AG09319 (cell line): ENCODE results near the gene EXTL1.

Source experiments
- DNase-seq: peaks from one replicate; pipeline ENCODE4 v3.0.0-alpha.2; 2010; ENCODE audit warnings: low read depth; ENCODE audit errors: extremely low read depth
- CTCF ChIP-seq: IDR thresholded peaks from 2 replicates; pipeline ENCODE4 v1.5.1; 2011; ENCODE audit warnings: low read depth, mild to moderate bottlenecking, inconsistent platforms, low read length, moderate library complexity

The EXTL1 gene

GRCh38 chr1:26003262-26003661 lies 18.3 kb upstream of the EXTL1 start:
- DNase-seq = no peak
- TF ChIP-seq CTCF = no peak

- TF ChIP-seq CTCF = no peak
- no peak for DNase-seq
Measured at GRCh38 chr1:26003756-26004155, 17.8 kb upstream of the EXTL1 start.

GRCh38 chr1:26005434-26006105 lies 16.0 kb upstream of the EXTL1 start:
- DNase-seq = no peak
- TF ChIP-seq CTCF = no peak

- TF ChIP-seq CTCF = no peak
- DNase-seq = no peak
Measured at GRCh38 chr1:26006710-26007109, 14.9 kb upstream of the EXTL1 start.

GRCh38 chr1:26009796-26010447 lies 11.7 kb upstream of the EXTL1 start:
- no peak for DNase-seq
- TF ChIP-seq CTCF = no peak

GRCh38 chr1:26010825-26011224 lies 10.8 kb upstream of the EXTL1 start:
- TF ChIP-seq CTCF = no peak
- DNase-seq = no peak

- TF ChIP-seq CTCF = no peak
- no peak for DNase-seq
Measured at GRCh38 chr1:26012864-26013263, 8.7 kb upstream of the EXTL1 start.
